Activated CD4-positive, alpha-beta memory T cell treated with anti-CD3 and anti-CD28 coated beads, Interleukin-2, amount 10 ng/mL, durations not matched to agents 7 days and 5 days (primary cell): ENCODE data around the gene CLEC10A. TPM values are rescaled to one million over a fixed set of nuclear protein-coding genes. Genes with fewer than 3 reads are reported as not detected.
A peak's percentile ranks its signal among the peaks of the same experiment; 100 is the strongest.
"Not testable (repeated sequence)": the region's sequence is repeated elsewhere in the genome, so short reads cannot be mapped to it uniquely, and the experiment has no call there.

ENCODE experiments used
- CTCF ChIA-PET: fragments of 350-600 bp; sonication (Branson Sonifier 250); formaldehyde crosslinking; loops from one replicate; lab custom pipeline; 2021; ENCODE audit warnings: antibody characterized with exemption, inconsistent platforms; lab: Charles Lee
- POLR2A ChIA-PET: fragments of 350-600 bp; sonication (Branson Sonifier 250); formaldehyde crosslinking; loops from one replicate; lab custom pipeline; 2021; ENCODE audit warnings: antibody characterized with exemption; lab: Charles Lee
- DNase-seq: peaks from one replicate; pipeline ENCODE4 v3.0.0-alpha.2; 2020
- H3K27ac Mint-ChIP-seq: one replicate; pipeline ENCODE4 v1.8.0; 2021; ENCODE audit warnings: mild to moderate bottlenecking, mixed read lengths
- H3K27me3 Mint-ChIP-seq: one replicate; pipeline ENCODE4 v1.8.0; 2021; ENCODE audit warnings: mixed read lengths
- H3K36me3 Mint-ChIP-seq: one replicate; pipeline ENCODE4 v1.8.0; 2021; ENCODE audit warnings: low read depth, mixed read lengths
- H3K4me1 Mint-ChIP-seq: one replicate; pipeline ENCODE4 v1.8.0; 2021; ENCODE audit warnings: mixed read lengths
- H3K4me3 Mint-ChIP-seq: one replicate; pipeline ENCODE4 v1.8.0; 2021; ENCODE audit warnings: mild to moderate bottlenecking, mixed read lengths
- H3K9me3 Mint-ChIP-seq: one replicate; pipeline ENCODE4 v1.8.0; 2021; ENCODE audit warnings: mixed read lengths
- total RNA-seq, 2 experiments: library from RNA; stranded (reverse); gene quantifications; one replicate each; pipeline ENCODE4 v1.2.3, GENCODE V29; 2021

The CLEC10A gene
- total RNA-seq, 2 experiments from 2014 or later, result not detected

GRCh38 chr17:7100641-7101379, 20.8 kb upstream of the CLEC10A start:
- POLR2A ChIA-PET, result not testable (repeated sequence)

GRCh38 chr17:7098802-7099459, 18.9 kb upstream of the CLEC10A start:
- DNase-seq, result no peak
- Mint-ChIP-seq H3K4me1 (peaks cover 3% of the 10 kb centered on the region), H3K27me3 (peaks cover 25% of the 10 kb centered on the region), H3K9me3 (no peaks in the 10 kb centered on the region), H3K4me3 (no peak overlapping the region), H3K36me3 (no peaks in the 10 kb centered on the region), H3K27ac (no peak overlapping the region)
- POLR2A ChIA-PET, result no interaction called here
- CTCF ChIA-PET, result interaction anchor here (0.9 kb wide), 1 partner anchor 38 kb away, joined by 3 read pairs; no protein-coding TSS in a partner anchor

More at GRCh38 chr17:7100641-7101379, 20.8 kb upstream of the CLEC10A start:
- not testable (repeated sequence) for H3K4me1 Mint-ChIP-seq, H3K4me3 Mint-ChIP-seq, DNase-seq, H3K9me3 Mint-ChIP-seq, H3K27ac Mint-ChIP-seq, H3K36me3 Mint-ChIP-seq
- H3K27me3 Mint-ChIP-seq, result peaks cover 15% of the 10 kb centered on the region
- CTCF ChIA-PET, result interaction anchor here (1.8 kb wide), 1 partner anchor 49 kb away, joined by 6 read pairs; no protein-coding TSS in a partner anchor

- CTCF ChIA-PET, result interaction anchor here (0.9 kb wide), 1 partner anchor 39 kb away, joined by 3 read pairs; no protein-coding TSS in a partner anchor
- no peak overlapping the region for H3K27ac Mint-ChIP-seq
- no peaks in the 10 kb centered on the region for H3K9me3 Mint-ChIP-seq
- POLR2A ChIA-PET, result no interaction called here
- DNase-seq, result no peak
- H3K4me3 Mint-ChIP-seq, result no peak overlapping the region
- no peaks in the 10 kb centered on the region for H3K36me3 Mint-ChIP-seq
- H3K27me3 Mint-ChIP-seq, result peaks cover 24% of the 10 kb centered on the region
- H3K4me1 Mint-ChIP-seq, result peaks cover 3% of the 10 kb centered on the region
Observed at GRCh38 chr17:7097940-7098339, 17.9 kb upstream of the CLEC10A start.

GRCh38 chr17:7095625-7096024, 15.6 kb upstream of the CLEC10A start:
- H3K27me3 Mint-ChIP-seq, result peaks cover 21% of the 10 kb centered on the region
- no peak for DNase-seq
- H3K36me3 Mint-ChIP-seq, result no peaks in the 10 kb centered on the region
- H3K4me3 Mint-ChIP-seq, result no peak overlapping the region
- no peaks in the 10 kb centered on the region for H3K9me3 Mint-ChIP-seq
- POLR2A ChIA-PET, result no interaction called here
- peaks cover 3% of the 10 kb centered on the region for H3K4me1 Mint-ChIP-seq
- CTCF ChIA-PET, result no interaction called here
- no peak overlapping the region for H3K27ac Mint-ChIP-seq

GRCh38 chr17:7094652-7095019, 14.6 kb upstream of the CLEC10A start:
- DNase-seq, result no peak
- H3K4me1 Mint-ChIP-seq, result peaks cover 3% of the 10 kb centered on the region
- H3K9me3 Mint-ChIP-seq, result no peaks in the 10 kb centered on the region
- POLR2A ChIA-PET, result no interaction called here
- H3K36me3 Mint-ChIP-seq, result no peaks in the 10 kb centered on the region
- CTCF ChIA-PET, result no interaction called here
- no peak overlapping the region for H3K27ac Mint-ChIP-seq
- peaks cover 21% of the 10 kb centered on the region for H3K27me3 Mint-ChIP-seq
- no peak overlapping the region for H3K4me3 Mint-ChIP-seq

GRCh38 chr17:7091311-7092005, 11.4 kb upstream of the CLEC10A start:
- H3K27ac Mint-ChIP-seq, H3K4me3 Mint-ChIP-seq, CTCF ChIA-PET, POLR2A ChIA-PET, DNase-seq, H3K36me3 Mint-ChIP-seq, H3K4me1 Mint-ChIP-seq, H3K9me3 Mint-ChIP-seq: not testable (repeated sequence)
- peaks cover 19% of the 10 kb centered on the region for H3K27me3 Mint-ChIP-seq

- H3K9me3 Mint-ChIP-seq, H3K4me3 Mint-ChIP-seq, H3K27ac Mint-ChIP-seq, POLR2A ChIA-PET, DNase-seq, H3K4me1 Mint-ChIP-seq, H3K36me3 Mint-ChIP-seq: not testable (repeated sequence)
- CTCF ChIA-PET, result interaction anchor here (0.6 kb wide), 1 partner anchor 18 kb away, joined by 7 read pairs; no protein-coding TSS in a partner anchor
- H3K27me3 Mint-ChIP-seq, result peaks cover 20% of the 10 kb centered on the region
Observed at GRCh38 chr17:7089570-7089969, 9.5 kb upstream of the CLEC10A start.

- CTCF ChIA-PET, result not testable (repeated sequence)
Observed at GRCh38 chr17:7088442-7088841, 8.4 kb upstream of the CLEC10A start.

GRCh38 chr17:7084088-7084487, 4.0 kb upstream of the CLEC10A start:
- CTCF ChIA-PET, result no interaction called here
- no peaks in the 10 kb centered on the region for H3K36me3 Mint-ChIP-seq
- no peak overlapping the region for H3K4me3 Mint-ChIP-seq
- H3K27me3 Mint-ChIP-seq, result peaks cover 27% of the 10 kb centered on the region
- POLR2A ChIA-PET, result no interaction called here
- DNase-seq, result no peak
- no peaks in the 10 kb centered on the region for H3K9me3 Mint-ChIP-seq
- no peak overlapping the region for H3K27ac Mint-ChIP-seq
- peaks cover 40% of the 10 kb centered on the region for H3K4me1 Mint-ChIP-seq

More at GRCh38 chr17:7088442-7088841, 8.4 kb upstream of the CLEC10A start:
- Mint-ChIP-seq H3K4me1 (peaks cover 13% of the 10 kb centered on the region), H3K27me3 (peaks cover 24% of the 10 kb centered on the region)
- not testable (repeated sequence) for H3K9me3 Mint-ChIP-seq, DNase-seq, H3K36me3 Mint-ChIP-seq, H3K27ac Mint-ChIP-seq, H3K4me3 Mint-ChIP-seq
- POLR2A ChIA-PET, result interaction anchor here (0.6 kb wide), 1 partner anchor 53 kb away, joined by 3 read pairs; the partner anchor contains the start of gene SLC16A13

- ChIA-PET CTCF (no interaction called here), POLR2A (no interaction called here)
- DNase-seq, result no peak
- no peak overlapping the region for H3K27ac Mint-ChIP-seq
- no peaks in the 10 kb centered on the region for H3K36me3 Mint-ChIP-seq
- H3K9me3 Mint-ChIP-seq, result no peaks in the 10 kb centered on the region
- no peak overlapping the region for H3K4me3 Mint-ChIP-seq
- peaks cover 40% of the 10 kb centered on the region for H3K4me1 Mint-ChIP-seq
- H3K27me3 Mint-ChIP-seq, result peaks cover 27% of the 10 kb centered on the region
Observed at GRCh38 chr17:7083592-7083991, 3.5 kb upstream of the CLEC10A start.

- H3K27ac Mint-ChIP-seq, result no peak overlapping the region
- peaks cover 40% of the 10 kb centered on the region for H3K4me1 Mint-ChIP-seq
- no peak overlapping the region for H3K4me3 Mint-ChIP-seq
- peak; percentile 77 for DNase-seq
- peaks cover 24% of the 10 kb centered on the region for H3K27me3 Mint-ChIP-seq
- no peaks in the 10 kb centered on the region for H3K9me3 Mint-ChIP-seq
- no peaks in the 10 kb centered on the region for H3K36me3 Mint-ChIP-seq
- POLR2A ChIA-PET, result interaction anchor here (1.1 to 1.3 kb wide), 2 partner anchors 36 to 46 kb away, joined by 5 to 6 read pairs; partner anchors contain the start of gene SLC16A13
- CTCF ChIA-PET, result interaction anchor here (0.6 to 2.3 kb wide), 3 partner anchors 34 to 261 kb away, joined by 4 to 19 read pairs (median 6); no protein-coding TSS in a partner anchor
Observed at GRCh38 chr17:7081341-7082062, 1.5 kb upstream of the CLEC10A start.

GRCh38 chr17:7080456-7081041, 498 bp upstream of the CLEC10A start:
- H3K4me1 Mint-ChIP-seq, result peaks cover 40% of the 10 kb centered on the region
- peaks cover 20% of the 10 kb centered on the region for H3K27me3 Mint-ChIP-seq
- no peak for DNase-seq
- ChIA-PET CTCF (interaction anchor here (1.3 to 2.3 kb wide), 2 partner anchors 35 to 53 kb away, joined by 3 to 19 read pairs; no protein-coding TSS in a partner anchor), POLR2A (no interaction called here)
- H3K4me3 Mint-ChIP-seq, result no peak overlapping the region
- no peaks in the 10 kb centered on the region for H3K36me3 Mint-ChIP-seq
- no peak overlapping the region for H3K27ac Mint-ChIP-seq
- no peaks in the 10 kb centered on the region for H3K9me3 Mint-ChIP-seq
